ENCODE measurements around the gene CLASRP.

The CLASRP gene

DNA sequence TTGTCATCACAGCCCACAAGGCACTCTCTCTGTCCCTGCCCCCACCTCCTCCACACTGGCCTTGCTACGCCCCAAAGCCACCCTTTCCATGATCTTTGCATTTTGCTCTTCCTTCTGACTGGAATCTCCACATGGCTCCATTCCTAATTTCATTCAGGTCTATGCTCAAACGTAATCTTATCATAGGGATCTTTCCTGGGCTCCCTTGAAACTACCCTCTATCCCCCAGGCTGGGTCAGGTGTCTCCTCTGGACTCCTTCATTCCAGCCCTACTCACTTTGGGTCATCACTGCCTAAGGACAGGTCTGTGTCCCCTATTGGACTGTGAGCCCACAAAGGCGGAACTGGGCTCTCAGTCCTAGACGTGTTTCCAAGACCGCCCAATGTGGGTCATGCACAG, 43.3 kb downstream of the CLASRP start:
- no peaks in the 10 kb centered on the region for H3K27me3 ChIP-seq (ENCODE audit: control insufficient read depth, insufficient read depth, low read length)
- H3K36me3 ChIP-seq (ENCODE audit: control insufficient read depth, insufficient read depth, low read length) = peaks cover 6% of the 10 kb centered on the region
- H3K4me3 ChIP-seq (ENCODE audit: low read length) = no peak overlapping the region
- no peak overlapping the region for H3K9ac ChIP-seq (ENCODE audit: low read length)
- H3K4me1 ChIP-seq (ENCODE audit: control insufficient read depth, insufficient read depth, low read length) = peaks cover 11% of the 10 kb centered on the region
- H3K27ac ChIP-seq (ENCODE audit: low read depth, low read length) = no peak overlapping the region

DNA sequence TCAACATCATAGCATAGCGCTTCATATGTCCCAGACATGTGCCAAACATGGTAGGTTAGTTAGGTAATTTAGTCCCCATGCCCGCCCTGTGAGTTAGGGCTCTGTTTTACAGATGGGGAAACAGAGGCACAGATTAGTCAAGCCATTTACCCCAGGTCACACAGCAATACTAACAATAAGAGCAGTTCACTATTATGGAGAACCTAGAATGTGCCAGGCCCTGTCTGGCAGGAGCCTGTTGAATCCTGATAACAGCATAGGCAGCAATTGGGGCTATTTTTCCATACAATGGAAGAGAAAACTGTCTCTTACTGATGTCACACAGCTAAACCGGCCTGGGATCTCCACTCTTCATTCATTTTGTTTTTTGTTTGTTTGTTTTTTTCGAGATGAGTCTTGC, 47.6 kb downstream of the CLASRP start:
- Histone ChIP-seq H3K4me3 (ENCODE audit: low read length) (no peak overlapping the region), H3K9ac (ENCODE audit: low read length) (no peak overlapping the region), H3K27me3 (ENCODE audit: control insufficient read depth, insufficient read depth, low read length) (no peaks in the 10 kb centered on the region), H3K36me3 (ENCODE audit: control insufficient read depth, insufficient read depth, low read length) (peaks cover 8% of the 10 kb centered on the region), H3K27ac (ENCODE audit: low read depth, low read length) (no peak overlapping the region), H3K4me1 (ENCODE audit: control insufficient read depth, insufficient read depth, low read length) (peaks cover 3% of the 10 kb centered on the region)

DNA sequence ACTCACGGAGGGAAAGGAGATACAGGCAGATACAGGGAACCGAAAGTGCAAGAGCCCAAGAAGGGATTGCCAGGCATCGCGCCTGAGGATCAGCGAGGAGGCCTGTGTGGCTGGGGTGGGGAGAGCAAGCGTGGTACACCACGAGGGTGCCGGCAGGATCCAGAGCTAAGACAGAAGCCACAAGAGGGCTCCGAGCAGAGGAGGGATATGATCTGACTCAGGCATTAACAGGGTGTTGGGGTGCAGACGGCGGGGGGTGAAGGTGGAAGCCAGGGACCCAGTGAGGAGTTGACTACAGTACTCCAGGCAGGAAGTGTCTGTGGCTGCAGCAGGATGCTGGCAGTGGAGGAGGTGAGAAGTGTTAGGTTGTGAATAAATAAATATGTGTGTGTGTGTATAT, 48.7 kb downstream of the CLASRP start:
- H3K27ac ChIP-seq (ENCODE audit: low read depth, low read length) = no peak overlapping the region

DNA sequence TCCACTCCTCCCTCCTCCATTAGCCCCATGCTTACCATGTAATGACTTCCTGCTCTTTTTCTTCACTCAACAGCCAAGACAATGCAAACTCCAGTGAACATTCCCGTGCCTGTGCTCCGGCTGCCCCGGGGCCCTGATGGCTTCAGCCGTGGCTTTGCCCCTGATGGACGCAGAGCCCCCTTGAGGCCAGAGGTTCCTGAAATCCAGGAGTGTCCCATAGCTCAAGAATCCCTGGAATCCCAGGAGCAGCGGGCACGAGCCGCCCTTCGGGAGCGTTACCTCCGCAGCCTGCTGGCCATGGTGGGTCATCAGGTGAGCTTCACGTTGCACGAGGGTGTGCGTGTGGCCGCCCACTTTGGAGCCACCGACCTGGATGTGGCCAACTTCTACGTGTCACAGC, 51.2 kb downstream of the CLASRP start:
- Histone ChIP-seq H3K9ac (ENCODE audit: low read length) (no peak overlapping the region), H3K27me3 (ENCODE audit: control insufficient read depth, insufficient read depth, low read length) (no peaks in the 10 kb centered on the region), H3K36me3 (ENCODE audit: control insufficient read depth, insufficient read depth, low read length) (peaks cover 3% of the 10 kb centered on the region), H3K27ac (ENCODE audit: low read depth, low read length) (no peak overlapping the region), H3K4me1 (ENCODE audit: control insufficient read depth, insufficient read depth, low read length) (peaks cover 12% of the 10 kb centered on the region), H3K4me3 (ENCODE audit: low read length) (no peak overlapping the region)

More for the DNA sequence above, 48.7 kb downstream of the CLASRP start:
- Histone ChIP-seq H3K4me1 (ENCODE audit: control insufficient read depth, insufficient read depth, low read length) (peaks cover 3% of the 10 kb centered on the region), H3K36me3 (ENCODE audit: control insufficient read depth, insufficient read depth, low read length) (peaks cover 3% of the 10 kb centered on the region), H3K27me3 (ENCODE audit: control insufficient read depth, insufficient read depth, low read length) (no peaks in the 10 kb centered on the region), H3K9ac (ENCODE audit: low read length) (no peak overlapping the region), H3K4me3 (ENCODE audit: low read length) (no peak overlapping the region)

DNA sequence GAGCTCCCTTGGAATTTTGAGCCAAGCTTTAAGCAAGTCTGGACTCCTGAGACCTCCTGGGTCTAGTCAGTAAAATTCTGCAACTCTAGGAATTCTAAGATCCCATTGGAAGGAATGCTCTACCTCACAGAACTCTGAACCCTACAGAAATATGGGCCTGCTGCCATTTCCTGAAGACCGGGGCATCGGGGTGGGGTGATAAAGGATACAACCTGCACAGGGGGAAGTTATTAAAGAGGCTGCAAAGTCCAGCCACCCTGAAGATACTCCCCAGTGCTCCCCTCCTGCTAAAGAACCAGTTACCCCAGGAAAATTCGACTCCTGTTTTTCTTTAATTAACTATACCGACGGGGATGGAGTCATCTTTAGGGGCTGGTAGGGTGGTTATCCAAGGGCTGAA, 51.8 kb downstream of the CLASRP start:
- Histone ChIP-seq H3K4me1 (ENCODE audit: control insufficient read depth, insufficient read depth, low read length) (peaks cover 12% of the 10 kb centered on the region), H3K36me3 (ENCODE audit: control insufficient read depth, insufficient read depth, low read length) (peaks cover 3% of the 10 kb centered on the region), H3K9ac (ENCODE audit: low read length) (no peak overlapping the region), H3K4me3 (ENCODE audit: low read length) (peak overlapping the region; percentile 52), H3K27ac (ENCODE audit: low read depth, low read length) (no peak overlapping the region), H3K27me3 (ENCODE audit: control insufficient read depth, insufficient read depth, low read length) (no peaks in the 10 kb centered on the region)

DNA sequence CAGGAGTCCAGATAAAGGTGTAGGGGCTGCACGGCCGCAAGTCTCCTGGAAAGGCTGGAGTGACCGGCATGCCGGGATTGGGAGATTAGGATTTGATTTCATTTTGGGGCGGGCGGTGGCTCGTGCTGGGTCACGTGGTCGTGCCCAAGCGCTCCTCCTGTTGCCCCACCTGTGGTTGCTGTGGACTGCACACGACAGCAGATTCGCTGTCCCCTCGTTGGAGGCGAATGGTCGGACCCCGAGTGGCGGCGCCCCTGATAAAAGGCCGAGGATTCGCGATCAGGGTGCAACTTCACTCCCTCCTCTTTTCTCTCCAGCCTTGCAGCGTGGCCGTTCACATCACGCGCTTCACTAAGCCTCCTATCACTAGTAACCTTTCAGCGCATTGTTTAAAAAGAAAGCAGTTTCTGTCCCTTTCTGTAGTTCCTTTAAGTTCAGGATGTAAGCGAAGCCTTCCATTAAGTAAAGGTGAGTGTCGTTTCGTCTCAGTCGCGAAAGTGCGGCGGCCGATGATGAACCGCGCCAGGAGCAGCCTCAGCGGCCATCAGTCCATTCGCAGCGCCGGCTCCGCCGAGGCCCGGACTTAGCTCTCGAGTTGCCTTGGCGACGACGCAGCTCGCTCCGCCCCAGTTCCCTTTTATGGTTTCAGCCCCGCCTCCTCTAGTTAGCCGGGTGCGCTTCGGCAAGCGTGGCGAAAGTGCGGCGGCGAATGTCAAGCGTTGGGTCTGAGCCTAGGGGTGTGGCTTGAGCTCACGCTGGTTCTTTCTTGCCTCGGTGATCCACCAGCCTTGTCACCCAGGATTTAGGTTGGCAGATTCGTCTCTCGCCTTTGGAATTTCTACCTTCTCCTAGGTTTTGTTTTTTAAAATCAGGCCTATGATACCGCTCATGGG, 52.4 kb downstream of the CLASRP start:
- Histone ChIP-seq H3K27ac (ENCODE audit: low read depth, low read length) (peak overlapping the region; percentile 96), H3K9ac (ENCODE audit: low read length) (peak overlapping the region; percentile 1), H3K4me1 (ENCODE audit: control insufficient read depth, insufficient read depth, low read length) (peaks cover 12% of the 10 kb centered on the region), H3K4me3 (ENCODE audit: low read length) (peak overlapping the region; percentile 84), H3K27me3 (ENCODE audit: control insufficient read depth, insufficient read depth, low read length) (no peaks in the 10 kb centered on the region), H3K36me3 (ENCODE audit: control insufficient read depth, insufficient read depth, low read length) (peaks cover 3% of the 10 kb centered on the region)

DNA sequence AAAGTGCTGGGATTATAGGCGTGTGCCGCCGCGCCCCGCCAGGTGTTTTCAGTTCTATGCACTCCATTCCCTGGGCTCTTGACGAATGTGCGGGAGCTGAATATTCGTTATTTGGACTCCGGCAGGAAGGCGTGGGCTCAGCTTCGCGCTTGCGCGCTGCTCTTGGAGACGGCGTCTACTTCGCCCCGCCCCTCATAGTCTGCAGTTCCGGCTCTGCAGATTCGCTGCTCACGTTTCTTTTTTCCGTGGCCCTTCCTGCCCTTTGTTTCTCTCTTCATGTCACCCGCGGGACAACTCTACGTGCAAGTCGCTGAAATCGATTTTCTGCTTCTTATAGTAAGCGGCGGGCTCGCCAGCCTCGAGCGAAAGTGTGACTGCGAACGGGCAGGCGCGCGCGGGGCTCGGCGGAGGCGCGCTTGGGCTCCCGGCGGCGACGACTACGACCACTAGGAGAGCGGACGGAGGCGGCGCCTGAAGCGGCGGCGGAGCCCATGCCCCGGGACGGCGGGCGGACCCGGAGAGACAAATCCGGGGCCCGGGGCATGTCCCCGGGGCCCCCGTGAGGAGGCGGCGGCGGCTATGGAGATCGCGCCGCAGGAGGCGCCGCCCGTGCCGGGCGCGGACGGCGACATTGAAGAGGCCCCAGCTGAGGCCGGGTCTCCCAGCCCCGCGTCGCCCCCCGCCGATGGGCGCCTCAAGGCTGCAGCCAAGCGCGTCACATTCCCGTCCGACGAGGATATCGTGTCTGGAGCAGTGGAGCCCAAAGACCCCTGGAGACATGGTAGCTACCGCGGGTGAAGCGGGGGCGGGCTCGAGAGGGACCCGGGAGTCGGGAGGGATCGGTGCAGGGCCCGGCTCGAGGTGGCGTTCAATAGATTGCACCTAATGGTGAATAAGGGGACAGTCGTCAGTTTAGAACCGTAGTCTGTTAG, 54.2 kb downstream of the CLASRP start, which contains the start of gene PPP1R37:
PPP1R37 (plus strand) TSS at position 433 of the 932 bp plus-strand sequence; CDS start at position 580, 147 bp downstream.
- peaks cover 3% of the 10 kb centered on the region for H3K36me3 ChIP-seq (ENCODE audit: control insufficient read depth, insufficient read depth, low read length)
- H3K4me1 ChIP-seq (ENCODE audit: control insufficient read depth, insufficient read depth, low read length) = peaks cover 12% of the 10 kb centered on the region
- peak within 1 kb of the TSS; percentile 76 for H3K9ac ChIP-seq (ENCODE audit: low read length)
- peak within 1 kb of the TSS; percentile 84 for H3K4me3 ChIP-seq (ENCODE audit: low read length)
- no peaks in the 10 kb centered on the region for H3K27me3 ChIP-seq (ENCODE audit: control insufficient read depth, insufficient read depth, low read length)
- H3K27ac ChIP-seq (ENCODE audit: low read depth, low read length) = peak within 1 kb of the TSS; percentile 96

DNA sequence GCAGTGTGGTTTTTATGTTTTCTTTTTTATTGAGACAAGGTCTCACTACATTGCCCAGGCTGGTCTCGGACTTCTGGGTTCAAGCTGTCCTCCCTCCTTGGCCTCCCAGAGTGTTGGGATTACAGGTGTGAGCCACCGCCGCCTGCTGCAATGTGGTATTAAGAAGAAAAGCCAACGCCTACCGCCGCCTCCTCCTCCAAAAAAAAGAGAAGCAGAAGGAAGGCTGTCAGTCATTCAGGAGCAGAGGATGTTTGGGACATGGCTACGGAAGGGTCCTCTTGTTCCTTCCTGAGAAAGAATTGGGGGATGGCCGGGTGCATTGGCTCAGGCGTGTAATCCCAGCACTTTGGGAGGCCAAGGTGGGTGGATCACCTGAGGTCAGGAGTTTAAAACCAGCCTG, 55.3 kb downstream of the CLASRP start:
- H3K4me1 ChIP-seq (ENCODE audit: control insufficient read depth, insufficient read depth, low read length) = peaks cover 17% of the 10 kb centered on the region
- peaks cover 3% of the 10 kb centered on the region for H3K36me3 ChIP-seq (ENCODE audit: control insufficient read depth, insufficient read depth, low read length)
- H3K9ac ChIP-seq (ENCODE audit: low read length) = no peak overlapping the region
- H3K4me3 ChIP-seq (ENCODE audit: low read length) = peak overlapping the region; percentile 84
- no peak overlapping the region for H3K27ac ChIP-seq (ENCODE audit: low read depth, low read length)
- H3K27me3 ChIP-seq (ENCODE audit: control insufficient read depth, insufficient read depth, low read length) = no peaks in the 10 kb centered on the region

DNA sequence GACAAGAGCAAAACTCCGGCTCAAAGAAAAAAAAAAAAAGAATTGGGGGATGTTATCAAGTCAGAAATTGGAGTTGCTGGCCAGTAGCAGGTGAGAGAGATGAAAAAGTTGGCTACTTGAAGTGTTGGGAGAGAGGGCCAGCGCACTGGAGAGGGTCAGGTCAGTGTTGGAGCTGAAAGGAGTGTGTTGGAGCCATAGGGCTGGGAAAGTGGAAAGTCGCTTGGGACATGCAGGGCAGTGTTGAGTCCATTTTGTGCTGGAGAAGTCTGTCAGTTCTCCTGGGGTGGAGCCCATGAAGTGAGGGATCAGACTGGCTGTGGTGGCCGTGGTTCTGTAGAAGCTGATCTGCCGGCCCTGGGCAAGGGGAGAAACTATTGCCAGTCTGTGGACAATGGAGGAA, 55.9 kb downstream of the CLASRP start:
- Histone ChIP-seq H3K4me1 (ENCODE audit: control insufficient read depth, insufficient read depth, low read length) (peaks cover 17% of the 10 kb centered on the region), H3K27ac (ENCODE audit: low read depth, low read length) (no peak overlapping the region), H3K36me3 (ENCODE audit: control insufficient read depth, insufficient read depth, low read length) (peaks cover 3% of the 10 kb centered on the region), H3K4me3 (ENCODE audit: low read length) (peak overlapping the region; percentile 44), H3K27me3 (ENCODE audit: control insufficient read depth, insufficient read depth, low read length) (no peaks in the 10 kb centered on the region), H3K9ac (ENCODE audit: low read length) (no peak overlapping the region)

DNA sequence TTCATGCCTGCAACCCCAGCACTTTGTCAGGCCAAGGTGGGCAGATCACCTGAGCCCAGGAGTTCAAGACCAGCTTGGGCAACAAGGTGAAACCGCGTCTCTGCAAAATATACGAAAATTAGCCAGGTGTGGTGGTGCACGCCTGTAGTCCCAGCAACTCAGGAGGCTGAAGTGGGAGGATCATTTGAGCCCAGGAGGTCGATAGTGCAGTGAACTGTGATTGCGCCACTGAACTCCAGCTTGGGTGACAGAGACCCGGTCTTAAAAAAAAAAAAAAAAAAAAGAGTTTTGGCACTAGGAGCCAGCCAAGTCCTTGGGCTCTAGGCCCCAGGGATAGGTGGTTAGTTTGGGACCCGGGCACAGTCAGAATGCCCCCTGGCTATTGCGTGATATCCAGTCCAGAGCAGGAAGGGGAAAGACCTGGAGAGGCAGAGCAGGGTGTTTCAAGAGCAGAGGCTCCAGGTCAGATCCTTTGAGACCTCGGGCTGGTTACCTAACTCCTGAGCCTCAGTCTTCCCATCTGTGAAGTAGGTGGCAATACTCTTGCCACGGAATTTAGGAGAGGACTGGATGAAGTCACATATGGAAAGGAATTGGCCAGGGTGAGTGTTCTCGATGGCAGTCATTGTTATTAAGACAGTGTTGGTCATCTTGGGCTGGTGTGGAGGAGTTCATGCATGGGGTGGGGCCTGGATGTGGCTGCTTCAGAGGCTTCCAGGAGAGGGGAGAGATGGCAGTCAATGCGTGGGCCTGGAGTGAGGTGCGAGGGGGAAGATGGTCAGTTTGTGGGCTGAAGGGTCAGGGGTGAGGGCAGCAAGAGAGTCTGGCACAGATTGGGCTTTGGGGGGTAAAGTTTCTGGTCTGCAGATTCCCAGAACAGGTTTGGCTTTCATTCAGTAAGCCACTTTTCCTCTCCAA, 56.9 kb downstream of the CLASRP start:
- Histone ChIP-seq H3K36me3 (ENCODE audit: control insufficient read depth, insufficient read depth, low read length) (no peaks in the 10 kb centered on the region), H3K4me3 (ENCODE audit: low read length) (no peak overlapping the region), H3K9ac (ENCODE audit: low read length) (no peak overlapping the region), H3K4me1 (ENCODE audit: control insufficient read depth, insufficient read depth, low read length) (peaks cover 17% of the 10 kb centered on the region), H3K27me3 (ENCODE audit: control insufficient read depth, insufficient read depth, low read length) (no peaks in the 10 kb centered on the region), H3K27ac (ENCODE audit: low read depth, low read length) (no peak overlapping the region)

DNA sequence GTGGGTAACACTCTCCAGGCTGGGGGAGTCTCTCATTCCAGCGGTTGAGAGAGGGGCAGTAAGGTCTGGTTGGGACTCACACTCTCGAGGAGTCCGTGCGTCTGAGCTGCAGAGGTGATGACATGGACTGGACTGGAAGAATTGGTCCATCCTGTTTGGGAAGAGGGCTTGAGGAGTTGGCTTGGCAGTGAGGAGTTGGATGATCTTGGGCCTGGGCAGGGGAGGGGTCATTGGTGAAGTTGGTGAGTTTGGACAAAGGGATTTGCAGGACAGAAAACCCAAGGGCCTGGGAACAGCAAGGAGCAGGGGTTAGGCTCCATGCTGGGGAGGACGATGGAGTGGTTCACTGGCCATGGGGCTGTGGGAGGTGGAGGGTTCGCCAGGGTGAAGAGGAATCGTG, 57.9 kb downstream of the CLASRP start:
- Histone ChIP-seq H3K36me3 (ENCODE audit: control insufficient read depth, insufficient read depth, low read length) (no peaks in the 10 kb centered on the region), H3K4me3 (ENCODE audit: low read length) (no peak overlapping the region), H3K4me1 (ENCODE audit: control insufficient read depth, insufficient read depth, low read length) (peaks cover 14% of the 10 kb centered on the region), H3K9ac (ENCODE audit: low read length) (no peak overlapping the region), H3K27me3 (ENCODE audit: control insufficient read depth, insufficient read depth, low read length) (no peaks in the 10 kb centered on the region), H3K27ac (ENCODE audit: low read depth, low read length) (no peak overlapping the region)

DNA sequence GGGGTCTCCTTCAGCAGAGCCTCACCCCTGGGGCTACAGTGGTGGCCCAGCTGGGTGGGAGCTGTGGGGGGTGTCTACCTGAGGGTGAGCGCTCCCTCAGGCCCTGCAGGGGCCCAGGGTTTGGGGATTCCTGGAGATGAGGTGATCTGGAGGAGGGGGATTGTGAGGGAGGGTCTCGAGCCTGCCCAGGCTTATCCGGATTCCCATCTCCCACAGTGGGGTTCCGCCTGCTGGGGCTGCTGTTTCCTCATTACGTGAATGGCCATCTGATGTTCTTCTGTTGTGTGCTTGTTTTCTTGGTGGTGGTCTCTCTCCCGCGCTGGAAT, 58.6 kb downstream of the CLASRP start:
- Histone ChIP-seq H3K27me3 (ENCODE audit: control insufficient read depth, insufficient read depth, low read length) (no peaks in the 10 kb centered on the region), H3K9ac (ENCODE audit: low read length) (no peak overlapping the region), H3K27ac (ENCODE audit: low read depth, low read length) (no peak overlapping the region), H3K4me1 (ENCODE audit: control insufficient read depth, insufficient read depth, low read length) (peaks cover 14% of the 10 kb centered on the region), H3K36me3 (ENCODE audit: control insufficient read depth, insufficient read depth, low read length) (no peaks in the 10 kb centered on the region), H3K4me3 (ENCODE audit: low read length) (no peak overlapping the region)

Data from rectal smooth muscle tissue (tissue), 1 donor.